HCT116 (cell line): ENCODE data around the gene SLC25A12. TPM values are rescaled to one million over a fixed set of nuclear protein-coding genes. Genes with fewer than 3 reads are reported as not detected.

Experiments used
- ATAC-seq: fragments of 200-7000 bp; cut with Tn5 transposase; 2 replicates; pipeline ENCODE4 v1.9.1; 2020; ENCODE audit warnings: mild to moderate bottlenecking, moderate library complexity
- BruUV-seq: library from RNA; stranded (reverse); fragments of 400-500 nt; replicated peaks from 2 replicates; lab custom pipeline; 2021; lab: Mats Ljungman, UMichigan
- CTCF ChIA-PET: fragments of 300-600 bp; sonication (Branson Sonifier 250); formaldehyde crosslinking; loops from one replicate; lab custom pipeline; 2021; ENCODE audit warnings: antibody characterized with exemption; lab: Charles Lee
- POLR2A ChIA-PET: fragments of 300-600, 350-600 bp; sonication (Branson Sonifier 250); formaldehyde crosslinking; loops from one replicate; lab custom pipeline; 2021; ENCODE audit warnings: antibody characterized with exemption; lab: Charles Lee
- RAD21 ChIA-PET, 2 experiments: fragments of 300-600 bp; sonication (Branson Sonifier 250); formaldehyde crosslinking; loops; one replicate each; lab custom pipeline; 2023; ENCODE audit warnings: low total read pairs in 2 of 2; ENCODE audit not compliant: uncharacterized antibody in 2 of 2, unreplicated experiment in 2 of 2, low non-redundant PET in 1 of 2; lab: Charles Lee
- DNase-seq: peaks from one replicate; pipeline ENCODE4 v3.0.0-alpha.2; 2010; ENCODE audit warnings: low read depth, low spot score
- H2AFZ ChIP-seq: fragments of 200-600 bp; shearing (Covaris generic), sonication (generic); 2 replicates; pipeline ENCODE4 v1.6.1; 2017; ENCODE audit warnings: low read depth, mixed run types, mixed read lengths, antibody characterized with exemption, low read length; ENCODE audit not compliant: poor library complexity, severe bottlenecking
- H3K27ac ChIP-seq: 2 replicates; pipeline ENCODE4 v1.5.1; 2012; ENCODE audit warnings: low read depth, low read length
- H3K27me3 ChIP-seq: fragments of 200-600 bp; sonication (generic); 2 replicates; pipeline ENCODE4 v1.6.1; 2016; ENCODE audit warnings: mixed run types, low read length, mixed read lengths; ENCODE audit not compliant: insufficient read depth
- H3K36me3 ChIP-seq, 2 experiments: fragments of 200-500 bp in 1 of 2; fragments of 200-600 bp in 1 of 2; sonication (Bioruptor generic) in 1 of 2; sonication (generic) in 1 of 2; 2 replicates each; pipeline versions ENCODE4 v1.5.1 to v1.6.1; 2014 to 2016; ENCODE audit warnings: low read length in 2 of 2, inconsistent platforms in 1 of 2, mixed read lengths in 1 of 2, mixed run types in 1 of 2; ENCODE audit not compliant: insufficient read depth in 2 of 2, control insufficient read depth in 1 of 2
- H3K4me1 ChIP-seq, 2 experiments: fragments of 200-600 bp in 1 of 2; sonication (generic) in 1 of 2; 2 replicates each; pipeline versions ENCODE4 v1.5.1 to v1.6.1; 2012 to 2017; ENCODE audit warnings: low read length in 2 of 2, inconsistent platforms in 1 of 2, mild to moderate bottlenecking in 1 of 2, mixed read lengths in 1 of 2, mixed run types in 1 of 2, moderate library complexity in 1 of 2; ENCODE audit not compliant: insufficient read depth in 2 of 2, control insufficient read depth in 1 of 2
- H3K4me2 ChIP-seq: fragments of 200-600 bp; sonication (generic); 2 replicates; pipeline ENCODE4 v1.6.1; 2017; ENCODE audit warnings: mixed run types, low read length, mixed read lengths
- H3K4me3 ChIP-seq, 2 experiments: fragments of 200-600 bp in 1 of 2; sonication (generic) in 1 of 2; replicated peaks in 1 of 2; 2 replicates each; pipeline ENCODE4 v1.5.1; 2011 to 2016; ENCODE audit warnings: low read length in 2 of 2, control low read depth in 1 of 2, low read depth in 1 of 2, mild to moderate bottlenecking in 1 of 2, mixed read lengths in 1 of 2, mixed run types in 1 of 2
- H3K79me2 ChIP-seq: fragments of 200-600 bp; sonication (generic); 2 replicates; pipeline ENCODE4 v1.6.1; 2017; ENCODE audit warnings: mild to moderate bottlenecking, mixed run types, low read length, moderate library complexity, mixed read lengths; ENCODE audit not compliant: insufficient read depth
- H3K9ac ChIP-seq: fragments of 200-600 bp; sonication (generic); 2 replicates; pipeline ENCODE4 v1.6.1; 2016; ENCODE audit warnings: low read length, mixed read lengths
- H3K9me2 ChIP-seq: fragments of 200-600 bp; sonication (generic), shearing (Covaris generic); 2 replicates; pipeline ENCODE4 v1.6.1; 2017; ENCODE audit warnings: mixed run types, mild to moderate bottlenecking, moderate library complexity; ENCODE audit not compliant: insufficient read depth
- H3K9me3 ChIP-seq, 2 experiments: fragments of 200-500 bp in 1 of 2; fragments of 200-600 bp in 1 of 2; sonication (Bioruptor generic) in 1 of 2; sonication (generic) in 1 of 2; 2 replicates each; pipeline ENCODE4 v1.6.1; 2014 to 2017; ENCODE audit warnings: low read length in 2 of 2, mixed read lengths in 2 of 2, inconsistent platforms in 1 of 2, low read depth in 1 of 2, mild to moderate bottlenecking in 1 of 2, mixed run types in 1 of 2, moderate library complexity in 1 of 2; ENCODE audit not compliant: control insufficient read depth in 1 of 2, insufficient read depth in 1 of 2
- H4K20me1 ChIP-seq: fragments of 200-600 bp; sonication (generic), shearing (Covaris generic); 2 replicates; pipeline ENCODE4 v1.6.1; 2017; ENCODE audit warnings: mixed run types, mild to moderate bottlenecking, moderate library complexity; ENCODE audit not compliant: insufficient read depth
- CBX3 ChIP-seq: IDR thresholded peaks from 2 replicates; pipeline ENCODE4 v1.6.1; 2012; ENCODE audit warnings: low read depth
- CTCF ChIP-seq, 3 experiments: fragments of 200-600 bp in 1 of 3; sonication (generic) in 1 of 3; IDR thresholded peaks in 2 of 3; conservative IDR thresholded peaks in 1 of 3; 2 replicates each; pipeline ENCODE4 v1.5.1; 2012 to 2017; ENCODE audit warnings: low read depth in 2 of 3, low read length in 2 of 3, antibody characterized with exemption in 1 of 3, borderline replicate concordance in 1 of 3, control low read depth in 1 of 3, mild to moderate bottlenecking in 1 of 3, mixed read lengths in 1 of 3, mixed run types in 1 of 3, moderate library complexity in 1 of 3; ENCODE audit not compliant: insufficient read depth in 1 of 3
- EGR1 ChIP-seq: IDR thresholded peaks from 2 replicates; pipeline ENCODE4 v1.6.1; 2012; ENCODE audit warnings: low read depth
- EZH2 ChIP-seq: fragments of 200-600 bp; sonication (generic); IDR thresholded peaks from 2 replicates; pipeline ENCODE4 v1.6.1; 2017; ENCODE audit warnings: antibody characterized with exemption, mixed run types
- JUND ChIP-seq: IDR thresholded peaks from 2 replicates; pipeline ENCODE4 v1.6.1; 2012
- MAX ChIP-seq: IDR thresholded peaks from 2 replicates; pipeline ENCODE4 v1.6.1; 2012
- POLR2AphosphoS5 ChIP-seq: IDR thresholded peaks from 2 replicates; pipeline ENCODE4 v1.6.1; 2011; ENCODE audit warnings: mild to moderate bottlenecking, low read depth, low read length, moderate library complexity
- RAD21 ChIP-seq: IDR thresholded peaks from 2 replicates; pipeline ENCODE4 v1.6.1; 2012; ENCODE audit warnings: low read depth, mild to moderate bottlenecking
- SP1 ChIP-seq: IDR thresholded peaks from 2 replicates; pipeline ENCODE4 v1.6.1; 2012; ENCODE audit warnings: low read depth
- SRF ChIP-seq: IDR thresholded peaks from 2 replicates; pipeline ENCODE4 v1.6.1; 2012; ENCODE audit warnings: low read depth
- TCF7L2 ChIP-seq: IDR thresholded peaks from 2 replicates; pipeline ENCODE4 v1.7.0; 2011; ENCODE audit warnings: borderline replicate concordance, inconsistent platforms; ENCODE audit not compliant: insufficient read depth, insufficient read length; ENCODE audit errors: extremely low read depth
- ZFX ChIP-seq: fragments of 450-650 bp; IDR thresholded peaks from 2 replicates; pipeline ENCODE4 v1.6.1; 2017
- intact Hi-C: fragments of 100-400 bp; cut with micrococcal nuclease; formaldehyde crosslinking; loops from 2 replicates; pipeline ENCODE4 v1.10.0; 2022
- total RNA-seq: library from RNA; stranded (reverse); gene quantifications from one replicate; pipeline ENCODE4 v1.2.1, GENCODE V29; 2021; ENCODE audit not compliant: unreplicated experiment
- TF ChIP-seq, protein P1 (sequence below): IDR thresholded peaks from 2 replicates; pipeline ENCODE4 v1.6.1; 2012; ENCODE audit warnings: low read depth
- TF ChIP-seq, protein P2 (sequence below): IDR thresholded peaks from 2 replicates; pipeline ENCODE4 v1.6.1; 2011; ENCODE audit warnings: mild to moderate bottlenecking, low read length, moderate library complexity; ENCODE audit not compliant: insufficient replicate concordance; ENCODE audit errors: extremely low read depth

Gene SLC25A12
- total RNA-seq, 1 experiment from 2014 or later = 16.0 TPM

- ChIA-PET CTCF (interaction anchor here (0.9 to 1.9 kb wide), 2 partner anchors 293 to 302 kb away, joined by 4 to 6 read pairs; no protein-coding TSS in a partner anchor), RAD21 (no interaction called here), POLR2A (no interaction called here)
- no peaks in the 10 kb centered on the region for H3K9me2 ChIP-seq
- H4K20me1 ChIP-seq = peaks cover 4% of the 10 kb centered on the region; the same call in 1 of the 2 replicates
- BruUV-seq = no TSS peak
- 0 out of 4 replicates have a peak, but pooled peaks cover 0 to 5% of the 10 kb centered on the region in 2 experiments for H3K36me3 ChIP-seq
- no peak overlapping the region for H2AFZ ChIP-seq
- DNase-seq (peak; percentile 8), ATAC-seq (peak; percentile 66)
- H3K79me2 ChIP-seq = no peaks in the 10 kb centered on the region
- H3K4me3 ChIP-seq = no peak overlapping the region
- no peaks in the 10 kb centered on the region for H3K27me3 ChIP-seq
- TF ChIP-seq, protein P1, sequence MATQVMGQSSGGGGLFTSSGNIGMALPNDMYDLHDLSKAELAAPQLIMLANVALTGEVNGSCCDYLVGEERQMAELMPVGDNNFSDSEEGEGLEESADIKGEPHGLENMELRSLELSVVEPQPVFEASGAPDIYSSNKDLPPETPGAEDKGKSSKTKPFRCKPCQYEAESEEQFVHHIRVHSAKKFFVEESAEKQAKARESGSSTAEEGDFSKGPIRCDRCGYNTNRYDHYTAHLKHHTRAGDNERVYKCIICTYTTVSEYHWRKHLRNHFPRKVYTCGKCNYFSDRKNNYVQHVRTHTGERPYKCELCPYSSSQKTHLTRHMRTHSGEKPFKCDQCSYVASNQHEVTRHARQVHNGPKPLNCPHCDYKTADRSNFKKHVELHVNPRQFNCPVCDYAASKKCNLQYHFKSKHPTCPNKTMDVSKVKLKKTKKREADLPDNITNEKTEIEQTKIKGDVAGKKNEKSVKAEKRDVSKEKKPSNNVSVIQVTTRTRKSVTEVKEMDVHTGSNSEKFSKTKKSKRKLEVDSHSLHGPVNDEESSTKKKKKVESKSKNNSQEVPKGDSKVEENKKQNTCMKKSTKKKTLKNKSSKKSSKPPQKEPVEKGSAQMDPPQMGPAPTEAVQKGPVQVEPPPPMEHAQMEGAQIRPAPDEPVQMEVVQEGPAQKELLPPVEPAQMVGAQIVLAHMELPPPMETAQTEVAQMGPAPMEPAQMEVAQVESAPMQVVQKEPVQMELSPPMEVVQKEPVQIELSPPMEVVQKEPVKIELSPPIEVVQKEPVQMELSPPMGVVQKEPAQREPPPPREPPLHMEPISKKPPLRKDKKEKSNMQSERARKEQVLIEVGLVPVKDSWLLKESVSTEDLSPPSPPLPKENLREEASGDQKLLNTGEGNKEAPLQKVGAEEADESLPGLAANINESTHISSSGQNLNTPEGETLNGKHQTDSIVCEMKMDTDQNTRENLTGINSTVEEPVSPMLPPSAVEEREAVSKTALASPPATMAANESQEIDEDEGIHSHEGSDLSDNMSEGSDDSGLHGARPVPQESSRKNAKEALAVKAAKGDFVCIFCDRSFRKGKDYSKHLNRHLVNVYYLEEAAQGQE = no peak
- TF ChIP-seq EGR1 (no peak), TCF7L2 (no peak), RAD21 (peak; percentile 86), MAX (no peak), CBX3 (no peak), POLR2AphosphoS5 (no peak), SP1 (no peak), SRF (no peak), CTCF (IDR thresholded peaks at IDR 0.05 in 2 of 3, conservative IDR thresholded peaks at IDR 0.05 in 1 of 3; ENCODE audit: borderline replicate concordance in 1 of 3, insufficient read depth in 1 of 3, low read depth in 2 of 3, low read length in 2 of 3) (peak; percentile 10 to 70 (median 52); a peak in 4 of 6 replicates), EZH2 (no peak), JUND (no peak), ZFX (no peak)
- TF ChIP-seq, protein P2, sequence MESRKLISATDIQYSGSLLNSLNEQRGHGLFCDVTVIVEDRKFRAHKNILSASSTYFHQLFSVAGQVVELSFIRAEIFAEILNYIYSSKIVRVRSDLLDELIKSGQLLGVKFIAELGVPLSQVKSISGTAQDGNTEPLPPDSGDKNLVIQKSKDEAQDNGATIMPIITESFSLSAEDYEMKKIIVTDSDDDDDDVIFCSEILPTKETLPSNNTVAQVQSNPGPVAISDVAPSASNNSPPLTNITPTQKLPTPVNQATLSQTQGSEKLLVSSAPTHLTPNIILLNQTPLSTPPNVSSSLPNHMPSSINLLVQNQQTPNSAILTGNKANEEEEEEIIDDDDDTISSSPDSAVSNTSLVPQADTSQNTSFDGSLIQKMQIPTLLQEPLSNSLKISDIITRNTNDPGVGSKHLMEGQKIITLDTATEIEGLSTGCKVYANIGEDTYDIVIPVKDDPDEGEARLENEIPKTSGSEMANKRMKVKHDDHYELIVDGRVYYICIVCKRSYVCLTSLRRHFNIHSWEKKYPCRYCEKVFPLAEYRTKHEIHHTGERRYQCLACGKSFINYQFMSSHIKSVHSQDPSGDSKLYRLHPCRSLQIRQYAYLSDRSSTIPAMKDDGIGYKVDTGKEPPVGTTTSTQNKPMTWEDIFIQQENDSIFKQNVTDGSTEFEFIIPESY = no peak
- no peak overlapping the region for H3K4me2 ChIP-seq
- intact Hi-C loops = loop anchor here (1.0 to 5.0 kb wide), 2 partner anchors 293 to 656 kb away; no protein-coding TSS in a partner anchor
- peaks cover 15 to 19% of the 10 kb centered on the region in 2 experiments for H3K4me1 ChIP-seq
- H3K9me3 ChIP-seq = no peaks in the 10 kb centered on the region
- H3K27ac ChIP-seq = no peak overlapping the region
- H3K9ac ChIP-seq = no peak overlapping the region
These were observed 82.8 kb downstream of the SLC25A12 start for GRCh38 chr2:171811245-171811628.
